Raji (cell line): ENCODE measurements around the gene DCAF7.

ENCODE experiments used
- POLR2A ChIP-seq: IDR thresholded peaks from 2 replicates; pipeline ENCODE4 v1.6.1; 2011; ENCODE audit warnings: low read depth, low read length, control low read depth; ENCODE audit not compliant: insufficient read depth

Gene DCAF7

GRCh38 chr17:63519116-63519881 lies 31.0 kb upstream of the DCAF7 start:
- no peak for TF ChIP-seq POLR2A

- no peak for TF ChIP-seq POLR2A
Observed at GRCh38 chr17:63519972-63520882, 30.1 kb upstream of the DCAF7 start.

DNA sequence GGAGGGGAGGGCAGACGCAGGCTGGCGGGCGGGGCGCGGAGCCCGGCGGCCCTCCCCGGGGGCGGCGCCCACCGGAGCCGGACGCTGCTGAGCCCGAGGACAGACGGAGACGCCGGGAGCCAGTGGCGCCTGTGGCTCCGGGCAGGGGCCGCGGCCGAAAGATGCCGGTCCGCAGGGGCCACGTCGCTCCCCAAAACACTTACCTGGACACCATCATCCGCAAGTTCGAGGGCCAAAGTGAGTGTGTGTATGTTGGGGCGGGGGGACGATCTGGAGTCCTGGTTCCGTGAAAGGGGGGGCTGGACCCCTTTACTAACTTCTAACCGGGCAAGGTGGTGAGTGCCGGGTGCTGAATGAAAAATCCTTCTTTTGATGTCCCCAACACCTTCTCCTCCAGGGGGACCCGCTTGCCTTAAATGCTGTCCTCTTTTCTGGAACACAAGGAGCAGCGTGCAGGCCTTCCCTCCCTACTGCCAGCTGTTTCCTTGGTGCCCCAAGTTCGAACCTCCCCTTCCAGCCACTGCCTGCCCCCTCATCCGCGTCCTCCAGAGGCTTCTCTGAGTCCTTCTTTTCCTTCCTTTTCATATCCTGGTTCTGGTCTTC lies 26.9 kb upstream of the DCAF7 start, which contains the start of gene KCNH6:
Gene KCNH6, plus strand, starts transcription at position 106 of the 603 bp plus-strand sequence. Its CDS starts 56 bp downstream, at position 162.
- TF ChIP-seq POLR2A, result no peak

DNA sequence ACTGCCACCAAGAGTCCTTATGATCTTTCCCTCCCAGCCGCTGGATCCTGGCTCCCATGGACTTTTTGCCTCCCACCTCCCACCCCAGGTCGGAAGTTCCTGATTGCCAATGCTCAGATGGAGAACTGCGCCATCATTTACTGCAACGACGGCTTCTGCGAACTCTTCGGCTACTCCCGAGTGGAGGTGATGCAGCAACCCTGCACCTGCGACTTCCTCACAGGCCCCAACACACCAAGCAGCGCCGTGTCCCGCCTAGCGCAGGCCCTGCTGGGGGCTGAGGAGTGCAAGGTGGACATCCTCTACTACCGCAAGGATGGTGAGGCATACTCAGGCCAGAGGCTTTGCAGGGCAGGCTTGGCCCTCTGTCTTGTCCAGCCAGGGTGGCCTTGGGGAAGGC lies 26.2 kb upstream of the DCAF7 start:
- TF ChIP-seq POLR2A, result no peak

DNA sequence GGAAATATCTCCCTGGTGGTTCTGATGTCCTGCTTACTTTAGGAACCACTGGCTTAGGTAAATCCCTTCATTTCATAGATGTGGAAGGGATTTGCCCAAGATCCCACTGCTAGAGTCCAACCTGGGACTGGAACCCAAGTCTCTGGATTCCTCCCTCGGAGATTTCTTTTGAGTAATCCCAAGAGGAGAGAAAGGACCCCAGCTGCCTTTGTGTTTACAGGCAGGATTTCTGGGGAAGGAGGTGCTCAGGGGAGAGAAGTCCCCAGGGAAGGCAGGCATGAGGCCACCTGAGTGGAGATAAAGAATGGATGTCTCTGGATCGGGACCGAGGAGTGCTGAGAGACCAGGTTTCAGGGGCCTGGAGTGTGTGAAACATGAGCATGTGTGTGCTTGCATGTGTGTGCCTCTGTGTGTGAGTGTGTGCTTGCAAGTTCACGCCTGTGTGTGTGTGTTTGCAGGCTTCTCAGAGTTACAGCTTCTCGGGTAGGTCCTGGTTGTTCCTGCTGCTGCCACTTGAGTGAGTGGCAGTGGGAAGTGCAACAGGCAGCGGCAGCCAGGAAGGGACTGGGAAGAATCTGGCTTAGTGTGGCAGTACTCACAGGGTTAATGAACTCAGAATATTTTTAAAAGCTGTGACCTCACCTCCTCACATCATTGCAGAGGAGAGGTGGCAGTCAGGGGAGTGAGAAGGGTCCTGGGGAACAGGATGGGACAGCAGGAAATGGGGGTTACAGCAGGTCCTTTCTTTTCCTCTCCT lies 24.9 kb upstream of the DCAF7 start:
- TF ChIP-seq POLR2A, result no peak

DNA sequence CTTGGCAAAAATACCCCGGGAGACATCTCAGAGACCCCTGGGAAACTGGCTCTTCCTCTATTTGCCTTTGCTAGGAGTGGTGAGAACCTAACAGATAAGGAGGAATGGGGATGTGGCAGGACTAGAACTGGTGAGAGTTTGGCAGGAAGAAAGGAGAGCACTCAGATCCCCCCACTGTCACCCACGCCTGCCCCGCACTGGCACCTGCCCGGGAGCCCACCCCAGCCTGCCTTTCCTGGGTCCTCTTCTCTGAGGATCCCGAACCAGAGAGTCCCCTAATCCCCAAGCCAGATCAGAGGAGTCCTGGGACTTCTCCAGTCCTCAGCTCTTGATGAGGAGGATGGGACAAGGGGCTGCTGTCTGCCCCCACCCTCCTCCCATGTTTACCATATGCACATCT lies 23.4 kb upstream of the DCAF7 start:
- TF ChIP-seq POLR2A, result no peak

GRCh38 chr17:63528183-63528582 lies 22.1 kb upstream of the DCAF7 start:
- TF ChIP-seq POLR2A, result no peak

DNA sequence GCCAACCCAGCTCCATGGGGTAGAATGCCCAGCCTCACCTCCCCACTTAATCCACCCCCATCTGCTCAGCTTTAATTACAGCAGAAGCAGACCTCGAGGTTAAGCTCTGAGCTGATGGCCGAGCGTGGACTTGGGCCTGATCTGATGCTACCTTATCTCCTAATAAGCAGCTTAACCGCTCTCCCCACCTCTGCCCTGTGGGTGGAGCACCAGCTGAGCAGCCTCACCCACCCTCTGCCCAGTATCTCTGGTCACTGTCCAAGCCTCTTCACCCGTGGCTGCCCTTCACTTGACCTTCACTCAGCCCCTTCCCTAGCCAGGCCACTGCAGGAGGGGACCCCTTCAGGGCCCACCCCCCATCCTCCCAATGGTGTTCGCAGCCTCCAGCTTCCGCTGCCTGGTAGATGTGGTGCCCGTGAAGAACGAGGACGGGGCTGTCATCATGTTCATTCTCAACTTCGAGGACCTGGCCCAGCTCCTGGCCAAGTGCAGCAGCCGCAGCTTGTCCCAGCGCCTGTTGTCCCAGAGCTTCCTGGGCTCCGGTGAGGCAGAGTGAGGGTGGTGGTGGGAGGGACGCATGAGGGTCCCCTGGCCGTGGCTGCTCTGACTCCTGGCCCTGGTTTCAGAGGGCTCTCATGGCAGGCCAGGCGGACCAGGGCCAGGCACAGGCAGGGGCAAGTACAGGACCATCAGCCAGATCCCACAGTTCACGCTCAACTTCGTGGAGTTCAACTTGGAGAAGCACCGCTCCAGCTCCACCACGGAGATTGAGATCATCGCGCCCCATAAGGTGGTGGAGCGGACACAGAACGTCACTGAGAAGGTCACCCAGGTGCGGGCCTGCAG lies 20.3 kb upstream of the DCAF7 start:
- no peak for TF ChIP-seq POLR2A

DNA sequence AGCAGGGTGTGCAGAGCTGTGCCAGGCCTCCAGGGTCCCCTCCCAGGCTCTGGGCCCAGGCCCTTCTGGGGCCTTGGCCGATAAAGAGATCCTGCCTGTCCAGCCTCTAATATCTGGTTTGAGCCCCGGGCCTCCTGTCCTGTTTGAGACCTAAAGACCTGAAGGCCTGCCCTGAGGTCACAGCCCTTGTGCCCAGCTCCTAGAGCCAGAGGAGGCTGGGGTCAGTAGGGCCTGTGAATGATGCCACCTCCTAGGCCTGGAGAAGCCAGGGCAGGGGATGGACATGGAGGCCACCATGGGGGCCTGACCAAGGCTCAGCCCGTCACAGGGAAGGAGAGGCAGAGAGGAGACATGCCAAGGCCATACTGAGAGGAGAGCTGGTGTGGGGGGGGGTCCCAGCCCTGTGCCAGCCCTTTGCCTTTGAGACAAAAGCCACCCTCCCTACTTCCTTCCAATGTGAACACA lies 19.7 kb upstream of the DCAF7 start:
- TF ChIP-seq POLR2A, result no peak

- TF ChIP-seq POLR2A, result no peak
Observed at GRCh38 chr17:63531022-63531965, 19.0 kb upstream of the DCAF7 start.

- TF ChIP-seq POLR2A, result no peak
Observed at GRCh38 chr17:63533433-63534077, 16.7 kb upstream of the DCAF7 start.

DNA sequence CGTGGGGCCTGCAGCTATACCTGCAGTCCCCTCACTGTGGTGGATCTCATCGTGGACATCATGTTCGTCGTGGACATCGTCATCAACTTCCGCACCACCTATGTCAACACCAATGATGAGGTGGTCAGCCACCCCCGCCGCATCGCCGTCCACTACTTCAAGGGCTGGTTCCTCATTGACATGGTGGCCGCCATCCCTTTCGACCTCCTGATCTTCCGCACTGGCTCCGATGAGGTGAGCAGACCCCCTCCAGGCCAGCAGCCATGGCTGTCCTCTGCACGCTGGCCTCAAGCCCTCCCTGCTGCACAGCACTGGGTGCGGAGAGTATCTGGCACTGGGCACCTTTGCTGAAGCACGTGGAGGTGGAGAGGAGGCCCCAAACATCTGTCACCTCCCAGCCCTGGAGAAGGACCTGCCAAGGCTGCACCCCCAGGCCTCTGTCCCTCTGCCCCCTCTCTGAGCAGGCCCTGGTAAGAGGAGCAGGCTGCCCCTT lies 16.2 kb upstream of the DCAF7 start:
- no peak for TF ChIP-seq POLR2A

GRCh38 chr17:63534816-63535455 lies 15.3 kb upstream of the DCAF7 start:
- no peak for TF ChIP-seq POLR2A
